GM21576 (cell line): Measurements from ENCODE around the gene CD300LF.

Source experiments
- ATAC-seq: cut with Tn5 transposase; IDR thresholded peaks from one replicate; pipeline ENCODE4 v1.9.1; 2021; ENCODE audit warnings: mild to moderate bottlenecking, moderate library complexity; ENCODE audit not compliant: unreplicated experiment

The CD300LF gene

GRCh38 chr17:74746376-74746775, 33.7 kb upstream of the CD300LF start:
- no peak for ATAC-seq

GRCh38 chr17:74745548-74746177, 32.9 kb upstream of the CD300LF start:
- no peak for ATAC-seq

- ATAC-seq: no peak
Measured at GRCh38 chr17:74744714-74745547, 32.2 kb upstream of the CD300LF start.

- ATAC-seq: no peak
Measured at GRCh38 chr17:74744349-74744713, 31.6 kb upstream of the CD300LF start.

GRCh38 chr17:74743755-74744154, 31.0 kb upstream of the CD300LF start:
- ATAC-seq: no peak

- no peak for ATAC-seq
Measured at GRCh38 chr17:74742978-74743545, 30.3 kb upstream of the CD300LF start.

GRCh38 chr17:74742153-74742515, 29.4 kb upstream of the CD300LF start:
- peak; percentile 46 for ATAC-seq

GRCh38 chr17:74740641-74741387, 28.1 kb upstream of the CD300LF start:
- ATAC-seq: no peak

GRCh38 chr17:74740173-74740572, 27.4 kb upstream of the CD300LF start:
- ATAC-seq: no peak

- ATAC-seq: no peak
Measured at GRCh38 chr17:74739227-74739831, 26.6 kb upstream of the CD300LF start.

- ATAC-seq: peak; percentile 55
Measured at GRCh38 chr17:74738051-74738996, 25.6 kb upstream of the CD300LF start.

GRCh38 chr17:74737299-74738050, 24.8 kb upstream of the CD300LF start:
- ATAC-seq: no peak

GRCh38 chr17:74736513-74737298, 24.0 kb upstream of the CD300LF start, which contains the start of gene RAB37:
Gene RAB37, plus strand, starts transcription at chr17:74737256. Its CDS starts 17 bp downstream, at chr17:74737273.
- ATAC-seq: peak; percentile 36

- no peak for ATAC-seq
Measured at GRCh38 chr17:74734256-74734655, 21.5 kb upstream of the CD300LF start.

GRCh38 chr17:74733365-74734122, 20.8 kb upstream of the CD300LF start:
- no peak for ATAC-seq

GRCh38 chr17:74732042-74732867, 19.5 kb upstream of the CD300LF start:
- no peak for ATAC-seq

GRCh38 chr17:74731347-74731605, 18.6 kb upstream of the CD300LF start:
- ATAC-seq: no peak
